Skeletal muscle tissue (tissue), 4 donors: ENCODE results near the gene CHST3. TPM values are rescaled to one million over a fixed set of nuclear protein-coding genes. Genes with fewer than 3 reads are reported as not detected.

Experiments used
- H3K27ac ChIP-seq: one replicate; pipeline ENCODE4 v1.7.0; 2013; ENCODE audit warnings: mild to moderate bottlenecking, low read depth, low read length, inconsistent platforms
- H3K27me3 ChIP-seq, 3 donors: one replicate each; pipeline ENCODE4 v1.7.0; 2013; ENCODE audit warnings: low read length in 3 of 3; ENCODE audit not compliant: control insufficient read depth in 3 of 3, insufficient read depth in 3 of 3
- H3K36me3 ChIP-seq, 3 donors: one replicate each; pipeline ENCODE4 v1.7.0; 2013; ENCODE audit warnings: low read length in 3 of 3; ENCODE audit not compliant: control insufficient read depth in 3 of 3, insufficient read depth in 3 of 3
- H3K4me1 ChIP-seq, 3 donors: one replicate each; pipeline ENCODE4 v1.7.0; 2013; ENCODE audit warnings: low read length in 3 of 3, mild to moderate bottlenecking in 3 of 3; ENCODE audit not compliant: control insufficient read depth in 3 of 3, insufficient read depth in 3 of 3
- H3K4me3 ChIP-seq, 3 donors: one replicate each; pipeline ENCODE4 v1.7.0; 2013; ENCODE audit warnings: low read length in 3 of 3
- H3K9ac ChIP-seq, 3 donors: one replicate each; pipeline ENCODE4 v1.7.0; 2013; ENCODE audit warnings: low read length in 3 of 3, mild to moderate bottlenecking in 3 of 3, moderate library complexity in 2 of 3, low read depth in 1 of 3
- H3K9me3 ChIP-seq, 3 donors: one replicate each; pipeline ENCODE4 v1.7.0; 2013; ENCODE audit warnings: low read length in 3 of 3; ENCODE audit not compliant: control insufficient read depth in 3 of 3
- total RNA-seq: library from RNA; depleted of rRNA; stranded (reverse); fragments of >200 nt; gene quantifications from one replicate; pipeline ENCODE4 v1.2.3, GENCODE V29; 2014
- donor health status: Osteomylitis.

CHST3 gene
- total RNA-seq, 1 donor from 2014 or later = 15.7 TPM

DNA sequence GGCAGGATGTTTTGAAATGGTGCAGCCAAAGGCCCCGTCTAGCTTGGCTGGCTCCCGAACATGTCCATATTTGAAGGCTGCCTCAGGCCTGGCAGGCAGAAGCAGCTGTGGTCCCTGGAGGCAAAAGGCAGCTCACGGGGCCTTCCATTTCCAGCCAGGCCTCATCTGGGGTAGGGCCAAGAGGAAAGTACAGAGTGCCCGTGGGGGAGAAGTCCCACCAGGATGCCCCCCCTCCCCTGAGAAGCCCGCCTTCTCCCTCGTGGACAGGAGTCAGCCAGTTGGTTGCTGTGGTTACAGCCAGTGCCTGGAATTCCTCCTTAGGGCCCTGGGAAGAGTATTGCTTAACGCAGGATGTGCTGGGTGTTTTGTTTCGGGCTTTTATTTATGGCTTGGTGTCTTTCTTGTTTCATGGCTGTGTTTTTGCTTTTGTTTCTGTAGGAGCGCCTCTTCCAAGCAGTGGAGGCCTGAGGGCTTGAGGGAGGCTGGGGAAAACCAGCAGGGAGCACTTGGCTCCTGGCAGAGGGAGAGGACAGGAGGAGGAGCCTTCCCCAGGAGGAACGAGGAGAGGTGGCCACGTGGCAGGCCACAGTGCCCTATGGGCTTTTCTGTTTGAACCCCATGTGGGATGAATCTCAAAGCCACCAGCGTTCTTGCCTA is 45.4 kb downstream of the CHST3 start:
- H3K9me3 ChIP-seq = no peaks in the 10 kb centered on the region
- peaks cover 45 to 63% (median 59%) of the 10 kb centered on the region in 3 donors for H3K4me1 ChIP-seq
- peak overlapping the region; percentile 91 for H3K27ac ChIP-seq
- peak overlapping the region; percentile 57 to 65 (median 57) for H3K9ac ChIP-seq
- H3K36me3 ChIP-seq = peaks cover 12 to 23% (median 12%) of the 10 kb centered on the region in 3 donors
- peak overlapping the region in 1 of 3 donors; percentile 54 for H3K4me3 ChIP-seq
- no peaks in the 10 kb centered on the region for H3K27me3 ChIP-seq

DNA sequence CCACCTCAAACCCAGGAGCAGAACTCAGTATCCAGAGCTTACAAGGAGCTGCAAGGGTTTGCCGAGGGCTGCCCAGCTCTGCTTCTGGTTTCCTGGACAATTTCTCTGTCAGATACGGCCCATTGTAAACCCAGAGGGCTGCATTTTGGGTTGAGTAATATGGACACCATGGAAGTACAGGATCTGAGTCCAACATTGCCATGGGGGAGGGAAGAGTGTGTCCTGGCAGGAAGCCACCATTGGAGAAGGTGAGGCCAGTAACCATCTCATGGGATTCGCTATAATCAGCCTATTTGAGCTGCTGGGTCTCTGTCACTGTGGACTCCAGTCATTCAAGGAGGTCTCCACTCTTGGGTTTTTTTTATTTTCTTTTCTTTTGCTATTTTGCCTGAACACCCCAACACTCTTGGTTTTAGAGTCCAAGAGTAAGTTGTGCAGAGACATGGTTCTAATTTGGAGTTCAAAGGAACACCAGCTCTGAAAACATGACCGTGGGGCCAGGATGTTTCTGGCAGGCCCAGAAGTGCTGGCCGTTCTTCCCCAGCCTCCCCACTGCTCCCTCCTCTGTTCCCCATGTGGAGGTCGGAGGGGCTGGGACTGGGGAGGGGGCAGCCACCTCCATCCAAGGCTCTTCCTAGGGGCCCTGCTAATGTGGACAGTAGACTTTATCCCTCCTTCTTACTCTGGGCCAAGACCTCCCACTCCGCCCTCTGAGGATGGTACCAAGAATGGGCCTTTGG is 46.2 kb downstream of the CHST3 start:
- Histone ChIP-seq H3K27ac (peak overlapping the region; percentile 91), H3K36me3 (peaks cover 12 to 23% (median 12%) of the 10 kb centered on the region in 3 donors), H3K4me3 (peak overlapping the region in 1 of 3 donors; percentile 54), H3K4me1 (peaks cover 45 to 66% (median 62%) of the 10 kb centered on the region in 3 donors), H3K27me3 (no peaks in the 10 kb centered on the region), H3K9ac (peak overlapping the region; percentile 57 to 65 (median 57)), H3K9me3 (no peaks in the 10 kb centered on the region)

DNA sequence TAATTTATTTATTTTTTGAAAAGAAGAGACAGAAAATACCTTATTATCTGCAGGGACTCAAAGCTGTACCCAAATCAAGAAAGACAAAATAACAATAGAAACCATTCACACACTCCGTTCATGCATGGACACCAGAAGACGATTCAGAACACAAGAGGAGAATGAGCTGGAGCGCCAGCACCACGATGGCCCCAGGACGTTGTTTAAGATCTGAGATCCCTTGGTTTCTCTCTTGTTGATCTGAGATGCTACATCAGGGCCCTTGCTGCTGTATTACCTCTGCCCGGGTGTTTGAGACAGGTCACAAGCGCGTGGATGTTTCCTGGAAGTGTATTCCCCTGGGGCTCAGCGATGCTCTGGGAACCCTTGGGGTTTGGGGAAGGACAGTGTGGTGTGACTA is 46.8 kb downstream of the CHST3 start:
- Histone ChIP-seq H3K4me3 (no peak overlapping the region), H3K36me3 (peaks cover 12 to 22% (median 12%) of the 10 kb centered on the region in 3 donors), H3K9ac (no peak overlapping the region), H3K4me1 (peaks cover 45 to 67% (median 66%) of the 10 kb centered on the region in 3 donors), H3K9me3 (no peaks in the 10 kb centered on the region), H3K27me3 (no peaks in the 10 kb centered on the region), H3K27ac (no peak overlapping the region)

DNA sequence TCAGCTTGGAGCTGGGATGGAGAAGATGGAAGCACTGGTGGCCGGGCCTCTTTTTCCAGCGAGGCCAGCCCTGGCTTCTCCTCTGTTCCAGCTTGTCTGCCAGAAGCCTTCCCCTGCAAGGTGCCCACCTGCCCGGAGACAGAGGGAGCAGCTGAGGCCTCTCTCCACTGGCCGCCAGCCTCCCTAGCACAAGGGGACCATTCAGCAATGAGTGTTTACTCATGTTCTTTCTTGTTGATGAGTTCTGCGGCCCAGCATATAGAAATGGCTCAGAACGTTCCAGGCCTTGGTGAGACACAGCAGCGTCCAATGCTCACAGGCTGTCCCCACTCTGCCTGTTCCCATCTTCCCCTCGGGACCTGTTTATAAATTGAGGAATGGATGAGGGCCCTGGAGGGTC is 47.3 kb downstream of the CHST3 start:
- no peaks in the 10 kb centered on the region for H3K9me3 ChIP-seq
- no peaks in the 10 kb centered on the region for H3K27me3 ChIP-seq
- H3K4me3 ChIP-seq = no peak overlapping the region
- H3K27ac ChIP-seq = no peak overlapping the region
- H3K36me3 ChIP-seq = peaks cover 8 to 18% (median 9%) of the 10 kb centered on the region in 3 donors
- peaks cover 50 to 71% (median 67%) of the 10 kb centered on the region in 3 donors for H3K4me1 ChIP-seq
- H3K9ac ChIP-seq = no peak overlapping the region

DNA sequence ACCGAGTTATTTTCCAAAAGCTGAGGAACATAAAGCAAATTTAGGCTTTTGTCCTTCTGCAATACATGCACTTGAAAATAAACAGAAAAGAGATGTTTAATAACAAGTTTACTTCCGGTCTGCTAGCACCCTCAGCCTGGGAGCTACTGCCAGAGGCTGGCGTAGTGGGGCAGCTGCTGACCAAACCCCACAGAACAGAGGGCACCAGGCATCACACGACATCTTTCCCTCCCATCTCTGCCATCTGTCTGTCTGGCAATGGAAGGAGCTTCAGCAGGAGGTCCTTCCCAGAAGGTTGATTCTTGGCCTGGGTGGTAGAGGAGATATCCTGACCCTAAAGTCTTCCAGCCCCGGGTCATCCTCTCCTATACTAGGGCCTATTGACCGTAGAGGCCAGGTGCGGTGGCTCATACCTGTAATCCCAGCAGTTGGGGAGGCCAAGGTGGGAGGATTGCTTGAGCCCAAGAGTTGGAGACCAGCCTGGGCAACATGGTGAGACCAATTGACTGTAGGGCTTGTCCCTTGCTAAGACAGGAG is 47.8 kb downstream of the CHST3 start:
- Histone ChIP-seq H3K27me3 (no peaks in the 10 kb centered on the region), H3K27ac (no peak overlapping the region), H3K9ac (no peak overlapping the region), H3K4me3 (no peak overlapping the region), H3K36me3 (peaks cover 4 to 13% (median 9%) of the 10 kb centered on the region in 3 donors), H3K4me1 (peaks cover 55 to 73% (median 67%) of the 10 kb centered on the region in 3 donors), H3K9me3 (no peaks in the 10 kb centered on the region)

DNA sequence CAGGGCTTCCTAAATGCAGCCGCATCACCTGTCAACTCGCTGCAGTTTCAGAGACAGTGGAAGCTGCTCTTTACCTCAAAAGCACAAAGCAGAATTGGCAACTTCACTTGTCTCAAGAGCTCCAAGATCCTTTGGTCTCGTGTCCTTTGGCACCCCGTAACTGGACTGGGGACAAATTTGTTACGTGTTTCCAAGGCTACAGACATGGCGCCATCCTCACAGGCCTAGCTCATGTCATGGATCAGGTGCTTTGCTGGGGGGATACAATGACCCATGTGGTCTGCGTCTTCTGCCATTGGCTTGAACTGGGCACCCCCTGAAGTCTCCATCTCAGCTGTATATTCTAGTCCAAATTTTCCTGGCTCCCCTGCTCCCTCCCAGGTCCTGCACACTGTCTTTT is 48.6 kb downstream of the CHST3 start:
- peaks cover 0 to 6% (median 2%) of the 10 kb centered on the region in 3 donors for H3K36me3 ChIP-seq
- no peaks in the 10 kb centered on the region for H3K9me3 ChIP-seq
- no peak overlapping the region for H3K9ac ChIP-seq
- no peak overlapping the region for H3K4me3 ChIP-seq
- no peaks in the 10 kb centered on the region for H3K27me3 ChIP-seq
- peaks cover 62 to 76% (median 72%) of the 10 kb centered on the region in 3 donors for H3K4me1 ChIP-seq
- H3K27ac ChIP-seq = no peak overlapping the region

DNA sequence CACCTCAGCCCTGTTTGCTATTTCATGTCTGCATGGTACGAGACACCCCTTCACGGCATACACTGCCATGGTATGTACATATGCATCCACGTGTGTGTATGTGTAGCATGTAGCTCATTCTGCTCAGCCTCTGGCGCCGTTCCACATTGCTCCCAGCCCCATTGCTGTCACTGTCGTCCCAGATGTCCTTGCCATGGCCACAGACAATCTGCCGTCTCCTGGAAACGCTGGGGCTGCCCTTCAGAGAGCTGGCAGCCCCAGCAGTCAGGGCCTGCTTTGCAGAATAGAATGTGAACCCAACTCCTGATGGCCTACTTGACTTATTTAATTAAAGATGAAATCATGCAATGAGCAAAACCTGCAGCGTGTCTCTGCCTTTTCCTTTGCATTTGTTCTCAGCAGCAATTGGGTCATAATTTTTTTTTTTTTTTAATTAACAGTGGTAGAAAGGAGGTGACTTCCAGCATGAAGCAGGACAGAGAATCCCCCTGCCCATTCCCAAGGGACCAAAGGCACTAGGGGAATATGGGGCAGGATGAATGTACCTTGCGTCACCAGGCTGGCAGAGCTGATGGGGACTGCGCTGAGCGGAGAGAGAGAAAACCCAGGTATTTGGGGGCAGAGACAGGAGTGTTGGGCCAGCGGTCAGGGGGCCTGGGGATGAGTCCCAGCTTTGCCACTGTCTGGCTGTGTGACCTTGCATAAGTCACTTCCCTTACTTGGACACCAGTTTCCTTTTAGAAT is 49.2 kb downstream of the CHST3 start:
- Histone ChIP-seq H3K4me1 (peaks cover 66 to 78% (median 72%) of the 10 kb centered on the region in 3 donors), H3K9ac (peak overlapping the region in 1 of 3 donors; percentile 57), H3K27ac (no peak overlapping the region)

DNA sequence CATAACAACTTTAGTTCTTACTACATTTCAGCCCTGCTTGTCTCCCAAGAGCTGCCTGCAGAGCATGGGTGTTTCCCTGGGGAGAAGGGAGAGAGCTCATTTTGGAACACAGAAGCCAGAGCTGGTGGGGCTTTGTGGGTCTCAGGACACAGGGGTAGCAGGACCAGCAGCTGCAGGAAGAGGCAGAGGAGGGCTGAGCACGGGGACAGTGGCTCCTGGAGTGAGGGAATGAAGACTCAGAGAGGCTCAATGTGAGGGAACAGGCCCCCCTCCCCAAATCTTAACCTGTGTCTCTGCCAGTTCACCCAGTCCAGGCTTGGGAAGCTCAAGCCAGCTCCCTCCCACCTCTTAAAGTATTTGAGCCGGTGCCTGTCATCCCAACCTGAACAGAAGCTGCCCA is 50.0 kb downstream of the CHST3 start:
- peak overlapping the region in 1 of 3 donors; percentile 57 for H3K9ac ChIP-seq
- no peaks in the 10 kb centered on the region for H3K36me3 ChIP-seq
- H3K4me1 ChIP-seq = peaks cover 58 to 70% (median 64%) of the 10 kb centered on the region in 3 donors
- no peaks in the 10 kb centered on the region for H3K27me3 ChIP-seq
- H3K9me3 ChIP-seq = no peaks in the 10 kb centered on the region
- no peak overlapping the region for H3K4me3 ChIP-seq
- H3K27ac ChIP-seq = no peak overlapping the region

More for the DNA sequence above, 49.2 kb downstream of the CHST3 start:
- Histone ChIP-seq H3K36me3 (peaks cover 0 to 1% (median 0%) of the 10 kb centered on the region in 3 donors), H3K27me3 (no peaks in the 10 kb centered on the region), H3K9me3 (no peaks in the 10 kb centered on the region), H3K4me3 (no peak overlapping the region)

DNA sequence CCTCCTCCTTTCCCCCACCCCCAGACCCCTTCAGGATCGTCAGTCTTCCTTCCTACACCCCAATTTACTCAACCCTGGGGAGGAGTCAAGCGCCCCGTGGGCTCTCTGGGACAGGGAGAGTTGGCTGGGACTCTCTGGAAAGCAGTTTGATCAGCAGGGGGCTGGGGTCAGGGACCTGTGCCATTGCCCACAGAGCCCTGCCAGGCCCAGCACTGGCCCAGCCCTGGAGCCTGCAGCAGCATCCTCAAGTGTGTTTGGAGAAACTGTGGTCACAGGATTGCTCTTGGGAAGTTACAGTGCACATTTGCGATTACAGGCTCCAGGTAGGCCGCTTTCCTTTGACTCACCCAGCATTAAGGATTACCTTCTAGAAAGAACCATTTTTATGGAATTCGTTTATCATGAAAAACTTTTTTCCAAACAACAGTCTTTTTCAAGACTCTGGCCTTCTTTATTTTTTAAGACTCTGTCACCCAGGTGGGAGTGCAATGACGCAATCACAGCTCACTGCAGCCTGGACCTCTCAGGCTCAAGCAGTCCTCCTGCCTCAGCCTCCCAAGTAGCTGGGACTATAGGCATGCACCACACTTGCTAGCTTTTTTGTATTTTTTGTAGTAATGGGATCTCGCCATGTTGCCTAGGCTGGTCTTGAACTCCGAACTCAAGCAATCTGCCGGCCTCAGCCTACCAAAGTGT is 50.7 kb downstream of the CHST3 start:
- no peaks in the 10 kb centered on the region for H3K36me3 ChIP-seq
- no peak overlapping the region for H3K9ac ChIP-seq
- no peak overlapping the region for H3K27ac ChIP-seq
- peaks cover 51 to 63% (median 57%) of the 10 kb centered on the region in 3 donors for H3K4me1 ChIP-seq
- H3K9me3 ChIP-seq = no peaks in the 10 kb centered on the region
- no peak overlapping the region for H3K4me3 ChIP-seq
- H3K27me3 ChIP-seq = no peaks in the 10 kb centered on the region
